ENCODE data around the gene HSD3B7.

The HSD3B7 gene

GRCh38 chr16:31002250-31002700, 17.3 kb downstream of the HSD3B7 start:
- Histone ChIP-seq H3K9ac (ENCODE audit: low read depth in 1 of 2, low read length in 2 of 2) (no peak overlapping the region), H3K36me3 (ENCODE audit: control insufficient read depth in 2 of 2, insufficient read depth in 2 of 2, low read length in 2 of 2) (no peaks in the 10 kb centered on the region), H3K9me3 (ENCODE audit: control insufficient read depth in 2 of 2, low read length in 2 of 2) (no peaks in the 10 kb centered on the region), H3K4me1 (ENCODE audit: control insufficient read depth in 2 of 2, insufficient read depth in 2 of 2, low read length in 2 of 2) (peaks cover 0 to 4% of the 10 kb centered on the region in 2 donors), H3K4me3 (ENCODE audit: low read length in 2 of 2) (no peak overlapping the region), H3K27ac (ENCODE audit: low read depth in 2 of 2, low read length in 2 of 2) (no peak overlapping the region), H3K27me3 (ENCODE audit: control insufficient read depth in 2 of 2, insufficient read depth in 2 of 2, low read length in 2 of 2) (peaks cover 0 to 11% of the 10 kb centered on the region in 2 donors)

DNA sequence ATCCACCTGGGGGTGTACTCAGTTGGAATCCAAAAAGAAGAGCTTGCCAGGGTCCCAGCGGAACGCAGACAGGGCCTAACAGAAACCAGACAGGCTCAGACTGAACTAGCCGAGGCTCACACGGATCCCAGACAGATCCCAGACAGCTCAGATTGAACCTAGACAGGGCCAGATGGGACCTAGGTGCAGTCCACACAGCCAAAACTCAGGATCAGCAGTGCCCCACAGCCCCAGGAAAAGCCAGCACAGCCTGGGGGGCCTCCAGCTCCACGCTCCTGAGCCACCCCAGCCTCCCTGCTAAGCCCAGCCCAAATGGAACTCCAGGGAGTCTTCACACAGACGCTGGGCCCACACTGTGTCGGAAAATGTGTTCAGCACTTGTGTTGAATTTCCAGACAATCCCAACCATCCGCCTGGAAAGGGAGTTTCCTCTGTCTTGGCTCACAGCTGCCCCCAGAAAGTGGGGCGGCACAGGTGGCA, 17.9 kb downstream of the HSD3B7 start:
- H3K36me3 ChIP-seq (ENCODE audit: control insufficient read depth in 2 of 2, insufficient read depth in 2 of 2, low read length in 2 of 2) = no peaks in the 10 kb centered on the region
- no peak overlapping the region for H3K4me3 ChIP-seq (ENCODE audit: low read length in 2 of 2)
- H3K4me1 ChIP-seq (ENCODE audit: control insufficient read depth in 2 of 2, insufficient read depth in 2 of 2, low read length in 2 of 2) = no peaks in the 10 kb centered on the region
- H3K9ac ChIP-seq (ENCODE audit: low read depth in 1 of 2, low read length in 2 of 2) = no peak overlapping the region
- peaks cover 5 to 12% of the 10 kb centered on the region in 2 donors for H3K27me3 ChIP-seq (ENCODE audit: control insufficient read depth in 2 of 2, insufficient read depth in 2 of 2, low read length in 2 of 2)
- H3K9me3 ChIP-seq (ENCODE audit: control insufficient read depth in 2 of 2, low read length in 2 of 2) = no peaks in the 10 kb centered on the region
- H3K27ac ChIP-seq (ENCODE audit: low read depth in 2 of 2, low read length in 2 of 2) = no peak overlapping the region

DNA sequence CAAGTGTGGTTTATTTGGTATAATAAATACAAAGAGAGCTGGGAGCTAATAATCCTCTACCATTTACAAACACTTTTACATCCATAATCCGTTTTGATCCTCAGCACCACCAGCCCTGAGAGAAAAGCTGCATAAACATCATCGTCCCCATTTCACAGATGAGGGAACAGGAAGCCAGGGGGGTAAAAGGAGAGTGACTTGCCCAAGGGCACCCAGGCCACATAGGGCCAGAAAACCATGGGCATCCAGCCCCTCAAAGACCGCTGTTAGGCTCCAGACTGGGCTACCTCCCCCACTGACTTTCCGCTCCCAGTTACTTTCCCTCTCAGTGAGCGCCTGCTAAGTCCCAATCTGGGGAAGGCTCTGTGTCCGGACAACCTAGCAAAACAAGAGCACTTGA, 18.7 kb downstream of the HSD3B7 start:
- Histone ChIP-seq H3K27me3 (ENCODE audit: control insufficient read depth in 2 of 2, insufficient read depth in 2 of 2, low read length in 2 of 2) (peaks cover 6 to 14% of the 10 kb centered on the region in 2 donors), H3K27ac (ENCODE audit: low read depth in 2 of 2, low read length in 2 of 2) (no peak overlapping the region), H3K9ac (ENCODE audit: low read depth in 1 of 2, low read length in 2 of 2) (no peak overlapping the region), H3K4me3 (ENCODE audit: low read length in 2 of 2) (no peak overlapping the region), H3K4me1 (ENCODE audit: control insufficient read depth in 2 of 2, insufficient read depth in 2 of 2, low read length in 2 of 2) (no peaks in the 10 kb centered on the region), H3K36me3 (ENCODE audit: control insufficient read depth in 2 of 2, insufficient read depth in 2 of 2, low read length in 2 of 2) (no peaks in the 10 kb centered on the region), H3K9me3 (ENCODE audit: control insufficient read depth in 2 of 2, low read length in 2 of 2) (no peaks in the 10 kb centered on the region)

DNA sequence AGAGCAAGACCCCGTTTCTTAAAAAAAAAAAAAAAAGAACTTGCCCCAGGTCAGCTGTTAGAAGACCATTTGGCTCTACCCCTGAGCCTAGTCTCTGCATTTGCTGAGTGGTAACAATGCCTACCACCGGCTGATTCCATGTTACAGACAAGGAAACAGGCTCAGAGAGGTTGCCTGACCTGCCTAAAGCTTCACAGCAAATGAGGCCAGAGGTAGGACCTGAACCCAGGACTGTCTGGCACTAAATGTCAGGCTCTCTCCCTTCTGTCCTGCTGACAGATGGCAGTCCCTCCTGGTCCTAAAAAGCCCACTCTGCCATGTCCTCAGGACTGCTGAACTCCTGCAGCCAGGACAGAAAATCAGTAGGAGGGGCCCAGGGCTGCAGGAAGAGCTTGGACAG, 19.7 kb downstream of the HSD3B7 start:
- Histone ChIP-seq H3K9ac (ENCODE audit: low read depth in 1 of 2, low read length in 2 of 2) (no peak overlapping the region), H3K27ac (ENCODE audit: low read depth in 2 of 2, low read length in 2 of 2) (no peak overlapping the region), H3K36me3 (ENCODE audit: control insufficient read depth in 2 of 2, insufficient read depth in 2 of 2, low read length in 2 of 2) (no peaks in the 10 kb centered on the region), H3K9me3 (ENCODE audit: control insufficient read depth in 2 of 2, low read length in 2 of 2) (no peaks in the 10 kb centered on the region), H3K4me1 (ENCODE audit: control insufficient read depth in 2 of 2, insufficient read depth in 2 of 2, low read length in 2 of 2) (no peaks in the 10 kb centered on the region), H3K27me3 (ENCODE audit: control insufficient read depth in 2 of 2, insufficient read depth in 2 of 2, low read length in 2 of 2) (peaks cover 15 to 17% of the 10 kb centered on the region in 2 donors), H3K4me3 (ENCODE audit: low read length in 2 of 2) (no peak overlapping the region)

DNA sequence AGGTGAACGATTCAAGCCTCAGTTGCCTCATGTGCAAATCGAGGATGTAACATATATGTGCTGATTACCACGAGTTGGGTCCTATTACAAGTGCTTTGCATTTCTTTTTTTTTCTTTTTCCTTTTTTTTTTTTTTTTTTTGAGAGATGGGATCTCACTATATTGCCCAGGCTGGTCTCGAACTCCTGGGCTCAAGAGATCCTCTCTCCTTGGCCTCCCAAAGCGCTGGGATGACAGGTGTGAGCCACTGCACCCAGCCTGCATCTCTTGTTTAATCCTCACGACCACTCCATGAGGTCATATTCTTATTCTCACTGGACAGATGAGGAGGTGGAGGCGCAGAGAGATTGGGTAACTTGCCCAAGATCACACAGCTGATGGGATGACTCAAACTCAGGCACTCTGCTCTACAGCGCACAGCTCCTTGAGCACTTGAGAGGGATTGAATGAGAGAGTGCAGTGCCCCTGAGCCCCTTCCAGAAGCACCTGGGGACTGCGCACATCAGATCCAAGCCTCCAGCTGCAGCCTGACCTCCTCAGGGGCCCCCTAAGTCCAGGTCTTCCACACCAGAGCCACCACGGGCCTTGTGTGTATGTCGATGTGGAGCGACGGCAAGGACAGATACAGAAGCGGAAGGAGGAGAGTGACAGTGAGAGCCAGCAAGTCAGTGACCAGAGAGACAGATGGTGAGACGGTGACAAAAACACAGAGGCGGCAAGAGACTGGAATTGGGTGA, 20.5 kb downstream of the HSD3B7 start:
- no peaks in the 10 kb centered on the region for H3K36me3 ChIP-seq (ENCODE audit: control insufficient read depth in 2 of 2, insufficient read depth in 2 of 2, low read length in 2 of 2)
- H3K4me3 ChIP-seq (ENCODE audit: low read length in 2 of 2) = no peak overlapping the region
- no peaks in the 10 kb centered on the region for H3K4me1 ChIP-seq (ENCODE audit: control insufficient read depth in 2 of 2, insufficient read depth in 2 of 2, low read length in 2 of 2)
- H3K9ac ChIP-seq (ENCODE audit: low read depth in 1 of 2, low read length in 2 of 2) = no peak overlapping the region
- no peaks in the 10 kb centered on the region for H3K9me3 ChIP-seq (ENCODE audit: control insufficient read depth in 2 of 2, low read length in 2 of 2)
- H3K27ac ChIP-seq (ENCODE audit: low read depth in 2 of 2, low read length in 2 of 2) = no peak overlapping the region
- H3K27me3 ChIP-seq (ENCODE audit: control insufficient read depth in 2 of 2, insufficient read depth in 2 of 2, low read length in 2 of 2) = peaks cover 19 to 21% of the 10 kb centered on the region in 2 donors

DNA sequence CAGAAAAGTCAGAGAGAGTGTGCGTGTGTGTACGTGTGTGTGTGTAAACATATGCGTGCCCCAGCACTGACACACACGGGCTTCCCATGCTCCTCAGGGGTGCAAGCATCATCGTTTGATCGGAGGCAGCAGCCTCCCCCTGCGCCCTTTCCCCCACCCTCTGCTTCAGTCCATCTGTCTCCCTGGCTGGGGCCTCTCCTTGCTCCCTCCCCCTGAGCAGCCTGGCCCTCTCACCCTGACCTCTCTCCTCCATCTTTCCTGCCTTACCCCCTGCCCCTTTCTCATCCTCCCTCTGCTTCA, 21.0 kb downstream of the HSD3B7 start:
- H3K36me3 ChIP-seq (ENCODE audit: control insufficient read depth in 2 of 2, insufficient read depth in 2 of 2, low read length in 2 of 2) = no peaks in the 10 kb centered on the region
- H3K27me3 ChIP-seq (ENCODE audit: control insufficient read depth in 2 of 2, insufficient read depth in 2 of 2, low read length in 2 of 2) = peaks cover 22 to 24% of the 10 kb centered on the region in 2 donors
- no peaks in the 10 kb centered on the region for H3K9me3 ChIP-seq (ENCODE audit: control insufficient read depth in 2 of 2, low read length in 2 of 2)
- no peak overlapping the region for H3K9ac ChIP-seq (ENCODE audit: low read depth in 1 of 2, low read length in 2 of 2)
- H3K4me3 ChIP-seq (ENCODE audit: low read length in 2 of 2) = no peak overlapping the region
- no peaks in the 10 kb centered on the region for H3K4me1 ChIP-seq (ENCODE audit: control insufficient read depth in 2 of 2, insufficient read depth in 2 of 2, low read length in 2 of 2)
- H3K27ac ChIP-seq (ENCODE audit: low read depth in 2 of 2, low read length in 2 of 2) = no peak overlapping the region

DNA sequence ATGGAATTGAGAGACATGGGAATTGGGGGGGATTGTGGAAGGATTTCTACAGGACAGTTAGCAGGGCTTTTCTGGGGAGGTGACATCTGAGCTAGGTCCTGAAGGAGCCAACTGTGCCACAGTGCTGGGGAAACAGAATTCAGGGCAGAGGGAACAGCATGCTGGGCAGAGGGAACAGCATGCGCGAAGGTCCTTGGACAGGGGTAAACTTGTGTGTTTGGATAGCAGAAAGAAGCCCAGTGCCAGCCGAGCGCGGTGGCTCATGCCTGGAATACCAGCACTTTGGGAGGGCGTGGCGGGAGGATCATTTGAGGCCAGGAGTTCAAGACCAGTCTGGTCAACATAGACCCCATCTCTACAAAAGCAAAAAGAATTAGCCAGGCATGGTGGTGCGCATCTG, 21.6 kb downstream of the HSD3B7 start:
- Histone ChIP-seq H3K4me3 (ENCODE audit: low read length in 2 of 2) (no peak overlapping the region), H3K27me3 (ENCODE audit: control insufficient read depth in 2 of 2, insufficient read depth in 2 of 2, low read length in 2 of 2) (peaks cover 28 to 29% of the 10 kb centered on the region in 2 donors), H3K36me3 (ENCODE audit: control insufficient read depth in 2 of 2, insufficient read depth in 2 of 2, low read length in 2 of 2) (no peaks in the 10 kb centered on the region), H3K9me3 (ENCODE audit: control insufficient read depth in 2 of 2, low read length in 2 of 2) (no peaks in the 10 kb centered on the region), H3K4me1 (ENCODE audit: control insufficient read depth in 2 of 2, insufficient read depth in 2 of 2, low read length in 2 of 2) (no peaks in the 10 kb centered on the region), H3K27ac (ENCODE audit: low read depth in 2 of 2, low read length in 2 of 2) (no peak overlapping the region), H3K9ac (ENCODE audit: low read depth in 1 of 2, low read length in 2 of 2) (no peak overlapping the region)

GRCh38 chr16:31007684-31008083, 22.7 kb downstream of the HSD3B7 start:
- no peak overlapping the region for H3K27ac ChIP-seq (ENCODE audit: low read depth in 2 of 2, low read length in 2 of 2)
- H3K9ac ChIP-seq (ENCODE audit: low read depth in 1 of 2, low read length in 2 of 2) = no peak overlapping the region
- peaks cover 28 to 34% of the 10 kb centered on the region in 2 donors for H3K27me3 ChIP-seq (ENCODE audit: control insufficient read depth in 2 of 2, insufficient read depth in 2 of 2, low read length in 2 of 2)
- no peak overlapping the region for H3K4me3 ChIP-seq (ENCODE audit: low read length in 2 of 2)
- no peaks in the 10 kb centered on the region for H3K9me3 ChIP-seq (ENCODE audit: control insufficient read depth in 2 of 2, low read length in 2 of 2)
- H3K4me1 ChIP-seq (ENCODE audit: control insufficient read depth in 2 of 2, insufficient read depth in 2 of 2, low read length in 2 of 2) = no peaks in the 10 kb centered on the region
- no peaks in the 10 kb centered on the region for H3K36me3 ChIP-seq (ENCODE audit: control insufficient read depth in 2 of 2, insufficient read depth in 2 of 2, low read length in 2 of 2)

DNA sequence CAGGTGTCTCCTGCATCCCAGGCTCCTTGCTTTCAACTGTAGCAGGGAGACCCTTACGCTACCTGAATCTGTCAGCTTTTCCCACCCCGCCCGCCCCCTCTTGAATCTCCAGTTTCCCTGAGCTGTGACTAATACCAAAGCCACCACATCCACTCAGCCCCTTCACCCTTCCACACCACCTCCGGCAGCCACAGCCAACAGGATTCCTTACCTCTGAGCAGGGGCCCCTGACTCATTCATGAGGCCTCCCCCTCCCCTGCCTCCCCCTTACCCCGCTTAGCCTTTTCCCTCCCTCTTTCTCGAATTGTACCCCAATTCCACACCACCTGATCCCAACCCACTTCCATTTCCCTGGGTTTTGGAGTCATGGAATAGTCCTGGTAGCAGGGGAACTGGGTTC, 23.1 kb downstream of the HSD3B7 start:
- Histone ChIP-seq H3K27ac (ENCODE audit: low read depth in 2 of 2, low read length in 2 of 2) (no peak overlapping the region), H3K36me3 (ENCODE audit: control insufficient read depth in 2 of 2, insufficient read depth in 2 of 2, low read length in 2 of 2) (no peaks in the 10 kb centered on the region), H3K27me3 (ENCODE audit: control insufficient read depth in 2 of 2, insufficient read depth in 2 of 2, low read length in 2 of 2) (peaks cover 28 to 34% of the 10 kb centered on the region in 2 donors), H3K9ac (ENCODE audit: low read depth in 1 of 2, low read length in 2 of 2) (no peak overlapping the region), H3K9me3 (ENCODE audit: control insufficient read depth in 2 of 2, low read length in 2 of 2) (no peaks in the 10 kb centered on the region), H3K4me3 (ENCODE audit: low read length in 2 of 2) (no peak overlapping the region), H3K4me1 (ENCODE audit: control insufficient read depth in 2 of 2, insufficient read depth in 2 of 2, low read length in 2 of 2) (no peaks in the 10 kb centered on the region)

GRCh38 chr16:31008551-31008950, 23.5 kb downstream of the HSD3B7 start:
- Histone ChIP-seq H3K27ac (ENCODE audit: low read depth in 2 of 2, low read length in 2 of 2) (no peak overlapping the region), H3K27me3 (ENCODE audit: control insufficient read depth in 2 of 2, insufficient read depth in 2 of 2, low read length in 2 of 2) (peaks cover 30 to 32% of the 10 kb centered on the region in 2 donors), H3K4me3 (ENCODE audit: low read length in 2 of 2) (no peak overlapping the region), H3K4me1 (ENCODE audit: control insufficient read depth in 2 of 2, insufficient read depth in 2 of 2, low read length in 2 of 2) (no peaks in the 10 kb centered on the region), H3K9me3 (ENCODE audit: control insufficient read depth in 2 of 2, low read length in 2 of 2) (no peaks in the 10 kb centered on the region), H3K9ac (ENCODE audit: low read depth in 1 of 2, low read length in 2 of 2) (no peak overlapping the region), H3K36me3 (ENCODE audit: control insufficient read depth in 2 of 2, insufficient read depth in 2 of 2, low read length in 2 of 2) (no peaks in the 10 kb centered on the region)

Data from mucosa of rectum (tissue), 2 donors.